Measurements from ENCODE around the gene CHRNA1. TPM values are rescaled to one million over a fixed set of nuclear protein-coding genes. Genes with fewer than 3 reads are reported as not detected.

CHRNA1 gene
- total RNA-seq, 2 donors from 2014 or later, result not detected

DNA sequence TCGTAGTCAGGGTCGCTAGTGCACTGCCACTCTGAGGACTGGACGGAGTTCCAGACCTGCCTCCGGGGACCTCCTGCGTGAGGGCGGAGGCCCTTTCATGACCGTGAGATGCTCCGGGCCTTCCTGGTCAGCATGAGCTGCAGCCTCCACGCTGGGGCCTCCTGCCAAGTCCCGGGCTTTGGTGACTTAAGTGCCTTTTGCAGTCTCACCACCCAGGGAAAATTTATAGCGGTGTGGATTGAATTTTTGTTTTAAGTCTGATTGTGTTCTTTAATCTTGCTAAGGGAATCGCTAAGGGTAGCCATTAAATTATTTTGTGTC, 33.6 kb downstream of the CHRNA1 start:
- Histone ChIP-seq H3K9ac (ENCODE audit: extremely low read depth, low read length, poor library complexity, severe bottlenecking) (no peak overlapping the region), H3K36me3 (ENCODE audit: control insufficient read depth, insufficient read depth, low read length) (no peaks in the 10 kb centered on the region), H3K27ac (ENCODE audit: low read depth, low read length) (no peak overlapping the region), H3K4me1 (ENCODE audit: control insufficient read depth, insufficient read depth, low read length) (no peaks in the 10 kb centered on the region), H3K27me3 (ENCODE audit: control insufficient read depth, insufficient read depth, low read length, poor library complexity, severe bottlenecking) (peaks cover 38% of the 10 kb centered on the region), H3K4me3 (ENCODE audit: low read length) (peak overlapping the region; percentile 78), H3K9me3 (ENCODE audit: control insufficient read depth, low read length) (no peaks in the 10 kb centered on the region)
- no peaks in the 10 kb centered on the region for H3K36me3 Mint-ChIP-seq (ENCODE audit: low read depth)
- H3K27me3 Mint-ChIP-seq (ENCODE audit: insufficient read depth), result peaks cover 36% of the 10 kb centered on the region
- 82 to 89% methylated on average over 10 to 12 of the region's 12 CpGs for WGBS, 2 experiments (ENCODE audit: insufficient coverage in 1 of 2, insufficient read length in 1 of 2)
- no peaks in the 10 kb centered on the region for H3K4me1 Mint-ChIP-seq
- no peak for DNase-seq
- H3K27ac Mint-ChIP-seq, result no peak overlapping the region
- no peaks in the 10 kb centered on the region for H3K9me3 Mint-ChIP-seq
- H3K4me3 Mint-ChIP-seq, result peak overlapping the region; percentile 66
- TF ChIP-seq, protein P1, sequence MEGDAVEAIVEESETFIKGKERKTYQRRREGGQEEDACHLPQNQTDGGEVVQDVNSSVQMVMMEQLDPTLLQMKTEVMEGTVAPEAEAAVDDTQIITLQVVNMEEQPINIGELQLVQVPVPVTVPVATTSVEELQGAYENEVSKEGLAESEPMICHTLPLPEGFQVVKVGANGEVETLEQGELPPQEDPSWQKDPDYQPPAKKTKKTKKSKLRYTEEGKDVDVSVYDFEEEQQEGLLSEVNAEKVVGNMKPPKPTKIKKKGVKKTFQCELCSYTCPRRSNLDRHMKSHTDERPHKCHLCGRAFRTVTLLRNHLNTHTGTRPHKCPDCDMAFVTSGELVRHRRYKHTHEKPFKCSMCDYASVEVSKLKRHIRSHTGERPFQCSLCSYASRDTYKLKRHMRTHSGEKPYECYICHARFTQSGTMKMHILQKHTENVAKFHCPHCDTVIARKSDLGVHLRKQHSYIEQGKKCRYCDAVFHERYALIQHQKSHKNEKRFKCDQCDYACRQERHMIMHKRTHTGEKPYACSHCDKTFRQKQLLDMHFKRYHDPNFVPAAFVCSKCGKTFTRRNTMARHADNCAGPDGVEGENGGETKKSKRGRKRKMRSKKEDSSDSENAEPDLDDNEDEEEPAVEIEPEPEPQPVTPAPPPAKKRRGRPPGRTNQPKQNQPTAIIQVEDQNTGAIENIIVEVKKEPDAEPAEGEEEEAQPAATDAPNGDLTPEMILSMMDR (conservative IDR thresholded peaks at IDR 0.05), result no peak

DNA sequence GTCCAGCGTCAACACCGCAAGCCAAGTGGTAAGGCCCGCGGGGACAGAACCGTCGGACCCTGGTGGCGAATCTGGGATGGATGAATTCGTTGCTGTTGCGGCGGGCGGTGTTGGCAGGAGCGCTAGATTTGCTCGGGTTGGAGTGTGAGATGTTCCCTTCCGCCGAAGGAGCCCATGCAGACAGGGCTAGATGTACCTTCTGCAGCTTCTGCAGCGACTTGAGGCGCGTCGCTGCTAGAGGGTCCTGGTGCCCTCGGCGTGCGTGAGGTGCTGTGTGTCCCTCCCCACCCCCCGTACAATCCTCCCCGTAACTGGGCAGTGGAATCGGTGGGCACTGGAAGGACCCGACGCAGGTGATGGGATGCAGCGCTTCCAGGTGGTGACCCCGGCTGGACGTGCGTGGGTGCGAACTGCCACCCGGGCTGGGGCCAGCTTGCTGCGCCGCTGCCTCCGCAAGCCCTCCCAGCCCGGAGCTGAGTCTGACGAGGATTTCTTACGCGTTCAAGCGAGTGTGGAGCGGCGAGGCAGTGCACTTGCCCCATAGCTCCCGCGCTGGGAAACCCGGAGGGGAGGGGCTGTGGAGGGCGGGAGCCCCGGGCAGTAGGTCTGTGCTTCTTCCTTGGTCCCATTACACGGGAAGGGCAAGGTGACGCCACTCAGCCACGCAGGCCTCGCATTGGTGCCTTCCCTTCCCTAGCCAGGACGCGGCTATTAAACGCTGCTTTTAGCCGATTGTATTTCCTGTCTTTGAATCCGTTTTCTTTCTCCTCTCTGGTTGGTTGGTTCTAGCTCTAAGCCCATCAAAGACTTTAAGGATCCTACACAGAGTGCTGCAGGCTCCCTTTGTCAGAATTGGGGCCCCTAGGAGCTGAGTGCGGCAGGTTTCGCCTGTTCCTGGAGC, 34.2 kb downstream of the CHRNA1 start:
- Histone ChIP-seq H3K36me3 (ENCODE audit: control insufficient read depth, insufficient read depth, low read length) (no peaks in the 10 kb centered on the region), H3K4me3 (ENCODE audit: low read length) (peak overlapping the region; percentile 78), H3K9ac (ENCODE audit: extremely low read depth, low read length, poor library complexity, severe bottlenecking) (no peak overlapping the region), H3K27me3 (ENCODE audit: control insufficient read depth, insufficient read depth, low read length, poor library complexity, severe bottlenecking) (peaks cover 38% of the 10 kb centered on the region), H3K27ac (ENCODE audit: low read depth, low read length) (no peak overlapping the region), H3K9me3 (ENCODE audit: control insufficient read depth, low read length) (no peaks in the 10 kb centered on the region), H3K4me1 (ENCODE audit: control insufficient read depth, insufficient read depth, low read length) (no peaks in the 10 kb centered on the region)
- peak; percentile 70 for DNase-seq
- TF ChIP-seq, protein P1 (conservative IDR thresholded peaks at IDR 0.05), result peak; percentile 16
- 12 to 26% methylated on average over 25 to 59 of the region's 59 CpGs for WGBS, 2 experiments (ENCODE audit: insufficient coverage in 1 of 2, insufficient read length in 1 of 2)
- peaks cover 36% of the 10 kb centered on the region for H3K27me3 Mint-ChIP-seq (ENCODE audit: insufficient read depth)
- no peaks in the 10 kb centered on the region for H3K36me3 Mint-ChIP-seq (ENCODE audit: low read depth)
- H3K4me3 Mint-ChIP-seq, result peak overlapping the region; percentile 66
- no peak overlapping the region for H3K27ac Mint-ChIP-seq
- no peaks in the 10 kb centered on the region for H3K4me1 Mint-ChIP-seq
- H3K9me3 Mint-ChIP-seq, result no peaks in the 10 kb centered on the region

DNA sequence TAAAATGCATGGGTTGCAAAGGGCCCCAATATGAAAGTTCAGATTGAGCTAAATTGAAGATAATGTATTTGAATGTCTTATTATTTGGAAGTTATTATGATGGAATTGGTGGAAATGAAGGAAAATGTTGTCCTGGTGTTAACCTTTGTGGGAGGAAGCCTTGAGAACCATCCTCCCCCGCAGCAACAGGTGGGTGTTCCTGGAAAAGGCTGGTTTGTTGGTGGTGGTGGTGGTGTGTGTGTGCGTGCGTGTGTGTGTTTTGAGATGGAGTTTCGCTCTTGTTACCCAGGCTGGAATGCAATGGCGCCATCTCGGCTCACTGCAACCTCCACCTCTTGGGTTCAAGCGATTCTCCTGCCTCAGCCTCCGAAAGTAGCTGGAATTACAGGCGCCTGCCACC, 36.2 kb downstream of the CHRNA1 start:
- Histone ChIP-seq H3K27me3 (ENCODE audit: control insufficient read depth, insufficient read depth, low read length, poor library complexity, severe bottlenecking) (peaks cover 38% of the 10 kb centered on the region), H3K9ac (ENCODE audit: extremely low read depth, low read length, poor library complexity, severe bottlenecking) (no peak overlapping the region), H3K4me1 (ENCODE audit: control insufficient read depth, insufficient read depth, low read length) (no peaks in the 10 kb centered on the region), H3K27ac (ENCODE audit: low read depth, low read length) (no peak overlapping the region), H3K9me3 (ENCODE audit: control insufficient read depth, low read length) (no peaks in the 10 kb centered on the region), H3K4me3 (ENCODE audit: low read length) (no peak overlapping the region), H3K36me3 (ENCODE audit: control insufficient read depth, insufficient read depth, low read length) (no peaks in the 10 kb centered on the region)
- H3K4me1 Mint-ChIP-seq, result no peaks in the 10 kb centered on the region
- H3K36me3 Mint-ChIP-seq (ENCODE audit: low read depth), result no peaks in the 10 kb centered on the region
- TF ChIP-seq, protein P1 (conservative IDR thresholded peaks at IDR 0.05), result no peak
- no peak overlapping the region for H3K27ac Mint-ChIP-seq
- H3K27me3 Mint-ChIP-seq (ENCODE audit: insufficient read depth), result peaks cover 35% of the 10 kb centered on the region
- no peak overlapping the region for H3K4me3 Mint-ChIP-seq
- 95 to 97% methylated on average over 7 to 9 of the region's 9 CpGs for WGBS, 2 experiments (ENCODE audit: insufficient coverage in 1 of 2, insufficient read length in 1 of 2)
- no peaks in the 10 kb centered on the region for H3K9me3 Mint-ChIP-seq
- DNase-seq, result no peak
